PC-3 (cell line): Measurements from ENCODE around the gene TEC.
"Not testable (repeated sequence)": the region's sequence is repeated elsewhere in the genome, so short reads cannot be mapped to it uniquely, and the experiment has no call there.

Experiments
- EZH2 ChIP-seq: fragments of 300-600 bp; sonication (generic); IDR thresholded peaks from one replicate; pipeline ENCODE4 v1.6.1; 2017; ENCODE audit warnings: antibody characterized with exemption, mild to moderate bottlenecking, low read length; ENCODE audit not compliant: unreplicated experiment
- TF ChIP-seq, protein P1 (sequence below): fragments of 300-600 bp; sonication (generic); conservative IDR thresholded peaks from 2 replicates; pipeline ENCODE4 v1.5.1; 2017; ENCODE audit warnings: antibody characterized with exemption, low read depth, mild to moderate bottlenecking, low read length

GRCh38 chr4:48164561-48164960 is 105.1 kb downstream of the TEC start:
- TF ChIP-seq, protein P1, sequence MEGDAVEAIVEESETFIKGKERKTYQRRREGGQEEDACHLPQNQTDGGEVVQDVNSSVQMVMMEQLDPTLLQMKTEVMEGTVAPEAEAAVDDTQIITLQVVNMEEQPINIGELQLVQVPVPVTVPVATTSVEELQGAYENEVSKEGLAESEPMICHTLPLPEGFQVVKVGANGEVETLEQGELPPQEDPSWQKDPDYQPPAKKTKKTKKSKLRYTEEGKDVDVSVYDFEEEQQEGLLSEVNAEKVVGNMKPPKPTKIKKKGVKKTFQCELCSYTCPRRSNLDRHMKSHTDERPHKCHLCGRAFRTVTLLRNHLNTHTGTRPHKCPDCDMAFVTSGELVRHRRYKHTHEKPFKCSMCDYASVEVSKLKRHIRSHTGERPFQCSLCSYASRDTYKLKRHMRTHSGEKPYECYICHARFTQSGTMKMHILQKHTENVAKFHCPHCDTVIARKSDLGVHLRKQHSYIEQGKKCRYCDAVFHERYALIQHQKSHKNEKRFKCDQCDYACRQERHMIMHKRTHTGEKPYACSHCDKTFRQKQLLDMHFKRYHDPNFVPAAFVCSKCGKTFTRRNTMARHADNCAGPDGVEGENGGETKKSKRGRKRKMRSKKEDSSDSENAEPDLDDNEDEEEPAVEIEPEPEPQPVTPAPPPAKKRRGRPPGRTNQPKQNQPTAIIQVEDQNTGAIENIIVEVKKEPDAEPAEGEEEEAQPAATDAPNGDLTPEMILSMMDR = not testable (repeated sequence)
- TF ChIP-seq EZH2 = not testable (repeated sequence)
